SH-SY5Y (cell line): ENCODE data around the gene LMNB1.

ENCODE experiments used
- GATA2 ChIP-seq: IDR thresholded peaks from 2 replicates; pipeline ENCODE4 v1.6.1; 2011; ENCODE audit warnings: mild to moderate bottlenecking, low read depth, low read length
- GATA3 ChIP-seq: IDR thresholded peaks from 2 replicates; pipeline ENCODE4 v1.6.1; 2011; ENCODE audit warnings: low read depth, mild to moderate bottlenecking, low read length, moderate library complexity

DNA sequence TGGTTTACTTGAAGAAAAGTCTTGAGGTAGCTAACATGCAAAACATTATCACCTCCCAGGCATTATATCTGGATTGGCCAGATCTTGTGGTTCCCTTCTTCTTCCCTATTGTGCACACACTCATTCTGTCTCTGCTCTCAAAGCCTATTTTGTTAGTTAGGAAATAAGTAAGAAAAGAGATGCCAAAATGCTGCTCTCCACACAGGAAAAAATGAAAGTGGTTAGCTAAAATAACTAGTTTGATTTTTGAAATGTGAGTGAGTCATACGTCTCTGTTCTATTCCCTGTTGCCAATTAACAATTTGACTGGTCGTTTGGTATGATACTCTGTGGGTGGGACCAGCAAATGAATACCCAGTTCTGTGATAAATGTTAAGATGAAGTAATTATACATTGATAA is 28.1 kb downstream of the LMNB1 start:
- no peak for TF ChIP-seq GATA2
- no peak for TF ChIP-seq GATA3
